SK-N-SH treated with all-trans-retinoic acid at 6 μM for 48 hours (cell line): ENCODE results near the gene CHST8.

ENCODE experiments used
- ATAC-seq: fragments of 200-7000 bp; cut with Tn5 transposase; 3 replicates; pipeline ENCODE4 v1.9.1; 2020; ENCODE audit warnings: mild to moderate bottlenecking, moderate library complexity
- ARNTL ChIP-seq: fragments of 450-650 bp; formaldehyde crosslinking; IDR thresholded peaks from 2 replicates; pipeline ENCODE4 v1.5.0; 2020; ENCODE audit warnings: low read depth, mild to moderate bottlenecking, moderate library complexity, borderline replicate concordance
- CSRNP3 ChIP-seq: fragments of 250-450 bp; sonication (Bioruptor Pico); IDR thresholded peaks from 2 replicates; pipeline ENCODE4 v1.5.1; 2021; ENCODE audit warnings: mild to moderate bottlenecking, moderate library complexity
- ISL1 ChIP-seq: fragments of 250-450 bp; sonication (Bioruptor Pico); IDR thresholded peaks from 2 replicates; pipeline ENCODE4 v2.1.2; 2022; ENCODE audit warnings: mild to moderate bottlenecking, moderate library complexity
- OSR1 ChIP-seq: fragments of 250-450 bp; sonication (Bioruptor Pico); IDR thresholded peaks from 2 replicates; pipeline ENCODE4 v1.8.0; 2022; ENCODE audit warnings: moderate library complexity, mild to moderate bottlenecking, inconsistent platforms
- PATZ1 ChIP-seq: fragments of 250-450 bp; sonication (Bioruptor Pico); IDR thresholded peaks from 2 replicates; pipeline ENCODE4 v1.8.0; 2020; ENCODE audit warnings: mild to moderate bottlenecking, moderate library complexity, borderline replicate concordance
- RARB ChIP-seq: fragments of 250-450 bp; sonication (Bioruptor Pico); IDR thresholded peaks from 2 replicates; pipeline ENCODE4 v1.8.0; 2021; ENCODE audit warnings: mild to moderate bottlenecking, moderate library complexity
- SNAI2 ChIP-seq: fragments of 250-450 bp; sonication (Bioruptor Pico); IDR thresholded peaks from 2 replicates; pipeline ENCODE4 v1.5.0; 2020; ENCODE audit warnings: mild to moderate bottlenecking, moderate library complexity
- TCF4 ChIP-seq: fragments of 250-450 bp; sonication (Bioruptor Pico); IDR thresholded peaks from 2 replicates; pipeline ENCODE4 v1.8.0; 2021; ENCODE audit warnings: mild to moderate bottlenecking, moderate library complexity, borderline replicate concordance
- TOX ChIP-seq: fragments of 250-450 bp; sonication (Bioruptor Pico); IDR thresholded peaks from 2 replicates; pipeline ENCODE4 v1.8.0; 2021; ENCODE audit warnings: mild to moderate bottlenecking, moderate library complexity, borderline replicate concordance
- TSHZ2 ChIP-seq: fragments of 250-450 bp; sonication (Bioruptor Pico); IDR thresholded peaks from 2 replicates; pipeline ENCODE4 v1.5.0; 2020; ENCODE audit warnings: mild to moderate bottlenecking, moderate library complexity
- ZC3H10 ChIP-seq: fragments of 250-450 bp; sonication (Bioruptor Pico); IDR thresholded peaks from 2 replicates; pipeline ENCODE4 v1.5.1; 2021; ENCODE audit warnings: mild to moderate bottlenecking, moderate library complexity
- ZFP3 ChIP-seq: fragments of 250-450 bp; sonication (Bioruptor Pico); IDR thresholded peaks from 2 replicates; pipeline ENCODE4 v1.5.0; 2020; ENCODE audit warnings: mild to moderate bottlenecking, moderate library complexity
- ZFP30 ChIP-seq: fragments of 450-650 bp; formaldehyde crosslinking; IDR thresholded peaks from 2 replicates; pipeline ENCODE4 v1.5.0; 2022; ENCODE audit warnings: mild to moderate bottlenecking, moderate library complexity
- ZNF565 ChIP-seq: fragments of 450-650 bp; formaldehyde crosslinking; conservative IDR thresholded peaks from 2 replicates; pipeline ENCODE4 v1.5.0; 2020; ENCODE audit warnings: low read depth, mild to moderate bottlenecking, moderate library complexity
- TF ChIP-seq, protein P1 (sequence below): fragments of 250-450 bp; sonication (Bioruptor Pico); IDR thresholded peaks from 2 replicates; pipeline ENCODE4 v1.5.1; 2020; ENCODE audit warnings: low read depth, mild to moderate bottlenecking, moderate library complexity
- TF ChIP-seq, protein P2 (sequence below): fragments of 250-450 bp; sonication (Bioruptor Pico); IDR thresholded peaks from 2 replicates; pipeline ENCODE4 v1.8.0; 2021; ENCODE audit warnings: low read depth, mild to moderate bottlenecking, moderate library complexity, borderline replicate concordance

The CHST8 gene

GRCh38 chr19:33678796-33679585 is 57.2 kb downstream of the CHST8 start (continued):
- TF ChIP-seq, protein P1, sequence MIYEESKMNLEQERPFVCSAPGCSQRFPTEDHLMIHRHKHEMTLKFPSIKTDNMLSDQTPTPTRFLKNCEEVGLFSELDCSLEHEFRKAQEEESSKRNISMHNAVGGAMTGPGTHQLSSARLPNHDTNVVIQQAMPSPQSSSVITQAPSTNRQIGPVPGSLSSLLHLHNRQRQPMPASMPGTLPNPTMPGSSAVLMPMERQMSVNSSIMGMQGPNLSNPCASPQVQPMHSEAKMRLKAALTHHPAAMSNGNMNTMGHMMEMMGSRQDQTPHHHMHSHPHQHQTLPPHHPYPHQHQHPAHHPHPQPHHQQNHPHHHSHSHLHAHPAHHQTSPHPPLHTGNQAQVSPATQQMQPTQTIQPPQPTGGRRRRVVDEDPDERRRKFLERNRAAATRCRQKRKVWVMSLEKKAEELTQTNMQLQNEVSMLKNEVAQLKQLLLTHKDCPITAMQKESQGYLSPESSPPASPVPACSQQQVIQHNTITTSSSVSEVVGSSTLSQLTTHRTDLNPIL (CRISPR knock-in tag), result no peak
- TF ChIP-seq, protein P2, sequence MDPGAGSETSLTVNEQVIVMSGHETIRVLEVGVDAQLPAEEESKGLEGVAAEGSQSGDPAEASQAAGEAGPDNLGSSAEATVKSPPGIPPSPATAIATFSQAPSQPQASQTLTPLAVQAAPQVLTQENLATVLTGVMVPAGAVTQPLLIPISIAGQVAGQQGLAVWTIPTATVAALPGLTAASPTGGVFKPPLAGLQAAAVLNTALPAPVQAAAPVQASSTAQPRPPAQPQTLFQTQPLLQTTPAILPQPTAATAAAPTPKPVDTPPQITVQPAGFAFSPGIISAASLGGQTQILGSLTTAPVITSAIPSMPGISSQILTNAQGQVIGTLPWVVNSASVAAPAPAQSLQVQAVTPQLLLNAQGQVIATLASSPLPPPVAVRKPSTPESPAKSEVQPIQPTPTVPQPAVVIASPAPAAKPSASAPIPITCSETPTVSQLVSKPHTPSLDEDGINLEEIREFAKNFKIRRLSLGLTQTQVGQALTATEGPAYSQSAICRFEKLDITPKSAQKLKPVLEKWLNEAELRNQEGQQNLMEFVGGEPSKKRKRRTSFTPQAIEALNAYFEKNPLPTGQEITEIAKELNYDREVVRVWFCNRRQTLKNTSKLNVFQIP, result no peak
- TF ChIP-seq ZFP3 (CRISPR knock-in tag) (no peak), ZNF565 (no peak), OSR1 (no peak)

GRCh38 chr19:33679696-33680095 is 57.9 kb downstream of the CHST8 start:
- ATAC-seq, result no peak
- TF ChIP-seq CSRNP3 (CRISPR knock-in tag) (no peak), TSHZ2 (CRISPR knock-in tag) (no peak), ZFP3 (CRISPR knock-in tag) (no peak), ISL1 (CRISPR knock-in tag) (no peak), TCF4 (CRISPR knock-in tag) (no peak), ZFP30 (no peak), PATZ1 (CRISPR knock-in tag) (no peak), RARB (CRISPR knock-in tag) (no peak), TOX (no peak), ZC3H10 (CRISPR knock-in tag) (no peak)
- TF ChIP-seq, protein P1 (CRISPR knock-in tag), result no peak

- no peak for ATAC-seq
- TF ChIP-seq, protein P1 (CRISPR knock-in tag), result no peak
- TF ChIP-seq TCF4 (CRISPR knock-in tag) (no peak), ZFP30 (no peak), OSR1 (no peak), ISL1 (CRISPR knock-in tag) (no peak), CSRNP3 (CRISPR knock-in tag) (no peak), TSHZ2 (CRISPR knock-in tag) (no peak), SNAI2 (CRISPR knock-in tag) (no peak), ARNTL (no peak)
Measured at GRCh38 chr19:33681081-33681680, 59.4 kb downstream of the CHST8 start.
